GM18519 (cell line): ENCODE results near the gene RAB7A.
"Not testable (repeated sequence)": the region's sequence is repeated elsewhere in the genome, so short reads cannot be mapped to it uniquely, and the experiment has no call there.

ENCODE experiments used
- ATAC-seq: cut with Tn5 transposase; IDR thresholded peaks from one replicate; pipeline ENCODE4 v1.9.1; 2021; ENCODE audit warnings: mild to moderate bottlenecking, moderate library complexity; ENCODE audit not compliant: unreplicated experiment, low FRiP score

Gene RAB7A

GRCh38 chr3:128749035-128749434, 23.1 kb downstream of the RAB7A start:
- ATAC-seq, result no peak

GRCh38 chr3:128749561-128749960, 23.6 kb downstream of the RAB7A start:
- not testable (repeated sequence) for ATAC-seq

- no peak for ATAC-seq
Measured at GRCh38 chr3:128753715-128754114, 27.7 kb downstream of the RAB7A start.

- no peak for ATAC-seq
Measured at GRCh38 chr3:128760042-128760441, 34.1 kb downstream of the RAB7A start.

GRCh38 chr3:128760881-128761280, 34.9 kb downstream of the RAB7A start:
- no peak for ATAC-seq

- ATAC-seq, result no peak
Measured at GRCh38 chr3:128761392-128761791, 35.4 kb downstream of the RAB7A start.

- no peak for ATAC-seq
Measured at GRCh38 chr3:128763967-128764366, 38.0 kb downstream of the RAB7A start.

GRCh38 chr3:128764863-128765262, 38.9 kb downstream of the RAB7A start:
- no peak for ATAC-seq

GRCh38 chr3:128767094-128767750, 41.2 kb downstream of the RAB7A start:
- ATAC-seq, result no peak

GRCh38 chr3:128768471-128768870, 42.5 kb downstream of the RAB7A start:
- ATAC-seq, result no peak

- no peak for ATAC-seq
Measured at GRCh38 chr3:128770387-128770786, 44.4 kb downstream of the RAB7A start.

- not testable (repeated sequence) for ATAC-seq
Measured at GRCh38 chr3:128773189-128773588, 47.2 kb downstream of the RAB7A start.

GRCh38 chr3:128773592-128773991, 47.6 kb downstream of the RAB7A start:
- not testable (repeated sequence) for ATAC-seq

GRCh38 chr3:128775241-128775640, 49.3 kb downstream of the RAB7A start:
- ATAC-seq, result no peak

- no peak for ATAC-seq
Measured at GRCh38 chr3:128775906-128776542, 50.0 kb downstream of the RAB7A start.

GRCh38 chr3:128780101-128780837, 54.3 kb downstream of the RAB7A start:
- ATAC-seq, result no peak

GRCh38 chr3:128781164-128781563, 55.2 kb downstream of the RAB7A start:
- no peak for ATAC-seq

- ATAC-seq, result no peak
Measured at GRCh38 chr3:128782282-128783146, 56.5 kb downstream of the RAB7A start.

GRCh38 chr3:128783774-128784173, 57.8 kb downstream of the RAB7A start:
- no peak for ATAC-seq

GRCh38 chr3:128784232-128784631, 58.2 kb downstream of the RAB7A start:
- ATAC-seq, result no peak

- no peak for ATAC-seq
Measured at GRCh38 chr3:128784843-128785242, 58.9 kb downstream of the RAB7A start.
